H1 (cell line): Measurements from ENCODE around the gene DAZAP1. TPM values are rescaled to one million over a fixed set of nuclear protein-coding genes. Genes with fewer than 3 reads are reported as not detected.

Source experiments
- CHD2 ChIP-seq: IDR thresholded peaks from 2 replicates; pipeline ENCODE4 v1.6.1; 2012; ENCODE audit warnings: low read length, improper control_type of control experiment
- CHD7 ChIP-seq: fragments of 300-600 bp; sonication (generic); IDR thresholded peaks from 2 replicates; pipeline ENCODE4 v1.7.1; 2012; ENCODE audit warnings: low read length, moderate library complexity, mild to moderate bottlenecking, inconsistent platforms; ENCODE audit not compliant: insufficient replicate concordance
- EGR1 ChIP-seq: IDR thresholded peaks from 2 replicates; pipeline ENCODE4 v1.6.1; 2011; ENCODE audit warnings: low read depth, low read length, borderline replicate concordance
- GTF2F1 ChIP-seq: IDR thresholded peaks from 2 replicates; pipeline ENCODE4 v1.6.1; 2012; ENCODE audit warnings: low read depth, low read length, improper control_type of control experiment, borderline replicate concordance
- MAFK ChIP-seq: IDR thresholded peaks from 2 replicates; pipeline ENCODE4 v1.6.1; 2012; ENCODE audit warnings: low read depth, mild to moderate bottlenecking, improper control_type of control experiment, low read length
- SP4 ChIP-seq: IDR thresholded peaks from 2 replicates; pipeline ENCODE4 v1.6.1; 2012; ENCODE audit warnings: low read length, inconsistent platforms
- SUZ12 ChIP-seq: fragments of 200-600 bp; sonication (generic); IDR thresholded peaks from 2 replicates; pipeline ENCODE4 v1.6.1; 2012; ENCODE audit warnings: mild to moderate bottlenecking, inconsistent platforms, low read length, moderate library complexity, mixed read lengths
- TAF1 ChIP-seq: IDR thresholded peaks from 2 replicates; pipeline ENCODE4 v1.6.1; 2011; ENCODE audit warnings: mild to moderate bottlenecking, low read depth, low read length
- polyA plus RNA-seq, 7 experiments: library from polyadenylated mRNA; depleted of rRNA in 3 of 7; stranded (reverse) in 5 of 7; unstranded in 2 of 7; fragments of >200 nt in 5 of 7; fragments of 200-250 nt in 2 of 7; gene quantifications; 1 replicate in 5 of 7; 2 replicates in 1 of 7; 4 replicates in 1 of 7; pipeline versions ENCODE4 v1.2.1 to v1.2.3, GENCODE V29; 2011 to 2013; ENCODE audit warnings: missing spikeins in 2 of 7, mixed read lengths in 2 of 7
- total RNA-seq: library from RNA; stranded (reverse); fragmentation: NEBNext Ultra II Directional; extraction: Animal tissue kit (Norgen Biotek cat#: 25700); gene quantifications from 2 replicates; pipeline ENCODE4 v1.2.1, GENCODE V29; 2021

Gene DAZAP1
- total and polyA plus RNA-seq, 2 of the 8 experiments (the other 6 are each of a cell fraction or from before 2014, with no cell fraction given) = 79.6 to 341 TPM

- TF ChIP-seq CHD7 = no peak
- no peak for TF ChIP-seq SUZ12
- TF ChIP-seq GTF2F1 = no peak
- TF ChIP-seq CHD2 = no peak
- no peak for TF ChIP-seq SP4
- no peak for TF ChIP-seq TAF1
- TF ChIP-seq EGR1 = no peak
- no peak for TF ChIP-seq MAFK
Observed at GRCh38 chr19:1420590-1420989, 13.2 kb downstream of the DAZAP1 start (continued).
